ENCODE measurements around the gene METTL8. TPM values are rescaled to one million over a fixed set of nuclear protein-coding genes. Genes with fewer than 3 reads are reported as not detected.

The METTL8 gene
- total and polyA plus RNA-seq, 4 experiments from 2014 or later: 11.2 to 22.1 (median 18.4) TPM

GRCh38 chr2:171307560-171307959 lies 126.2 kb downstream of the METTL8 start:
- intact Hi-C loops (cut with micrococcal nuclease): no loop called here
- CTCF ChIA-PET (ENCODE audit: partially characterized antibody): interaction anchor here (0.6 kb wide), 1 partner anchor 18 kb away, joined by 3 read pairs; no protein-coding TSS in a partner anchor
- POLR2A ChIA-PET (ENCODE audit: partially characterized antibody): no interaction called here

GRCh38 chr2:171297956-171298355 lies 135.8 kb downstream of the METTL8 start:
- no peaks in the 10 kb centered on the region for H3K27me3 ChIP-seq (ENCODE audit: insufficient read depth, low read length)
- Mint-ChIP-seq H3K4me3 (no peak overlapping the region), H3K27me3 (no peaks in the 10 kb centered on the region), H3K27ac (no peak overlapping the region), H3K4me1 (no peaks in the 10 kb centered on the region), H3K9me3 (peaks cover 0 to 4% (median 0%) of the 10 kb centered on the region in 8 donors), H3K36me3 (no peaks in the 10 kb centered on the region)
- H3K4me3 ChIP-seq (ENCODE audit: low read length in 2 of 2): no peak overlapping the region
- H3K9me3 ChIP-seq (ENCODE audit: control insufficient read depth in 1 of 2, low read length in 2 of 2): no peaks in the 10 kb centered on the region
- H3K4me1 ChIP-seq (ENCODE audit: insufficient read depth, low read length): no peaks in the 10 kb centered on the region
- H3K36me3 ChIP-seq (ENCODE audit: insufficient read depth, low read length): no peaks in the 10 kb centered on the region
- no peak for DNase-seq
- H3K27ac ChIP-seq (ENCODE audit: low read depth, low read length): no peak overlapping the region
- CTCF ChIA-PET (ENCODE audit: partially characterized antibody): no interaction called here
- POLR2A ChIA-PET (ENCODE audit: partially characterized antibody): no interaction called here
- intact Hi-C loops (cut with micrococcal nuclease): no loop called here

More at GRCh38 chr2:171307560-171307959, 126.2 kb downstream of the METTL8 start:
- no peak overlapping the region for H3K4me3 Mint-ChIP-seq
- H3K27me3 Mint-ChIP-seq: no peaks in the 10 kb centered on the region
- H3K27ac Mint-ChIP-seq: no peak overlapping the region
- H3K4me1 Mint-ChIP-seq: no peaks in the 10 kb centered on the region
- Histone ChIP-seq H3K9me3 (ENCODE audit: control insufficient read depth in 1 of 2, low read length in 2 of 2) (no peaks in the 10 kb centered on the region), H3K4me1 (ENCODE audit: insufficient read depth, low read length) (no peaks in the 10 kb centered on the region), H3K27ac (ENCODE audit: low read depth, low read length) (no peak overlapping the region), H3K36me3 (ENCODE audit: insufficient read depth, low read length) (no peaks in the 10 kb centered on the region), H3K4me3 (ENCODE audit: low read length in 2 of 2) (no peak overlapping the region), H3K27me3 (ENCODE audit: insufficient read depth, low read length) (no peaks in the 10 kb centered on the region)
- DNase-seq: no peak
- H3K36me3 Mint-ChIP-seq: peaks cover 15 to 16% of the 10 kb centered on the region in 2 donors
- peaks cover 2 to 15% (median 13%) of the 10 kb centered on the region in 8 donors for H3K9me3 Mint-ChIP-seq

- Histone ChIP-seq H3K4me1 (ENCODE audit: insufficient read depth, low read length) (no peaks in the 10 kb centered on the region), H3K27ac (ENCODE audit: low read depth, low read length) (no peak overlapping the region), H3K4me3 (ENCODE audit: low read length in 2 of 2) (no peak overlapping the region), H3K36me3 (ENCODE audit: insufficient read depth, low read length) (no peaks in the 10 kb centered on the region), H3K27me3 (ENCODE audit: insufficient read depth, low read length) (no peaks in the 10 kb centered on the region), H3K9me3 (ENCODE audit: control insufficient read depth in 1 of 2, low read length in 2 of 2) (no peaks in the 10 kb centered on the region)
- no peak for DNase-seq
- ChIA-PET POLR2A (ENCODE audit: partially characterized antibody) (no interaction called here), CTCF (ENCODE audit: partially characterized antibody) (no interaction called here)
- Mint-ChIP-seq H3K36me3 (no peaks in the 10 kb centered on the region), H3K4me3 (peak overlapping the region in 1 of 8 donors; percentile 57), H3K9me3 (peaks cover 0 to 4% (median 0%) of the 10 kb centered on the region in 8 donors), H3K4me1 (no peaks in the 10 kb centered on the region), H3K27ac (peak overlapping the region in 1 of 7 donors; percentile 37), H3K27me3 (no peaks in the 10 kb centered on the region)
- intact Hi-C loops (cut with micrococcal nuclease): no loop called here
Measured at GRCh38 chr2:171294608-171295007, 139.2 kb downstream of the METTL8 start.

GRCh38 chr2:171293661-171294060 lies 140.1 kb downstream of the METTL8 start:
- no peak for DNase-seq
- Histone ChIP-seq H3K4me3 (ENCODE audit: low read length in 2 of 2) (no peak overlapping the region), H3K27ac (ENCODE audit: low read depth, low read length) (no peak overlapping the region), H3K36me3 (ENCODE audit: insufficient read depth, low read length) (no peaks in the 10 kb centered on the region), H3K27me3 (ENCODE audit: insufficient read depth, low read length) (no peaks in the 10 kb centered on the region), H3K4me1 (ENCODE audit: insufficient read depth, low read length) (no peaks in the 10 kb centered on the region), H3K9me3 (ENCODE audit: control insufficient read depth in 1 of 2, low read length in 2 of 2) (no peaks in the 10 kb centered on the region)
- Mint-ChIP-seq H3K27ac (peak overlapping the region in 1 of 7 donors; percentile 47), H3K4me3 (no peak overlapping the region), H3K9me3 (peaks cover 0 to 4% (median 0%) of the 10 kb centered on the region in 8 donors), H3K4me1 (no peaks in the 10 kb centered on the region), H3K27me3 (no peaks in the 10 kb centered on the region), H3K36me3 (no peaks in the 10 kb centered on the region)
- ChIA-PET CTCF (ENCODE audit: partially characterized antibody) (no interaction called here), POLR2A (ENCODE audit: partially characterized antibody) (no interaction called here)
- intact Hi-C loops (cut with micrococcal nuclease): no loop called here

GRCh38 chr2:171289991-171290390 lies 143.8 kb downstream of the METTL8 start:
- intact Hi-C loops (cut with micrococcal nuclease): no loop called here
- Histone ChIP-seq H3K27ac (ENCODE audit: low read depth, low read length) (no peak overlapping the region), H3K4me3 (ENCODE audit: low read length in 2 of 2) (no peak overlapping the region), H3K4me1 (ENCODE audit: insufficient read depth, low read length) (no peaks in the 10 kb centered on the region), H3K36me3 (ENCODE audit: insufficient read depth, low read length) (no peaks in the 10 kb centered on the region), H3K27me3 (ENCODE audit: insufficient read depth, low read length) (no peaks in the 10 kb centered on the region), H3K9me3 (ENCODE audit: control insufficient read depth in 1 of 2, low read length in 2 of 2) (no peaks in the 10 kb centered on the region)
- ChIA-PET POLR2A (ENCODE audit: partially characterized antibody) (no interaction called here), CTCF (ENCODE audit: partially characterized antibody) (no interaction called here)
- H3K4me3 Mint-ChIP-seq: no peak overlapping the region
- no peaks in the 10 kb centered on the region for H3K4me1 Mint-ChIP-seq
- H3K27ac Mint-ChIP-seq: peak overlapping the region in 1 of 7 donors; percentile 73
- DNase-seq: no peak
- H3K27me3 Mint-ChIP-seq: no peaks in the 10 kb centered on the region
- H3K9me3 Mint-ChIP-seq: peaks cover 0 to 3% (median 0%) of the 10 kb centered on the region in 8 donors
- no peaks in the 10 kb centered on the region for H3K36me3 Mint-ChIP-seq

- DNase-seq: no peak
- H3K36me3 Mint-ChIP-seq: no peaks in the 10 kb centered on the region
- Histone ChIP-seq H3K9me3 (ENCODE audit: control insufficient read depth in 1 of 2, low read length in 2 of 2) (no peaks in the 10 kb centered on the region), H3K4me3 (ENCODE audit: low read length in 2 of 2) (no peak overlapping the region), H3K27me3 (ENCODE audit: insufficient read depth, low read length) (no peaks in the 10 kb centered on the region), H3K36me3 (ENCODE audit: insufficient read depth, low read length) (no peaks in the 10 kb centered on the region), H3K4me1 (ENCODE audit: insufficient read depth, low read length) (no peaks in the 10 kb centered on the region), H3K27ac (ENCODE audit: low read depth, low read length) (no peak overlapping the region)
- H3K4me3 Mint-ChIP-seq: no peak overlapping the region
- H3K9me3 Mint-ChIP-seq: no peaks in the 10 kb centered on the region
- intact Hi-C loops (cut with micrococcal nuclease): no loop called here
- H3K27me3 Mint-ChIP-seq: no peaks in the 10 kb centered on the region
- POLR2A ChIA-PET (ENCODE audit: partially characterized antibody): no interaction called here
- CTCF ChIA-PET (ENCODE audit: partially characterized antibody): no interaction called here
- no peak overlapping the region for H3K27ac Mint-ChIP-seq
- no peaks in the 10 kb centered on the region for H3K4me1 Mint-ChIP-seq
Measured at GRCh38 chr2:171289316-171289715, 144.5 kb downstream of the METTL8 start.

GRCh38 chr2:171287611-171288010 lies 146.2 kb downstream of the METTL8 start:
- no peak overlapping the region for H3K4me3 ChIP-seq (ENCODE audit: low read length in 2 of 2)
- intact Hi-C loops (cut with micrococcal nuclease): no loop called here
- Mint-ChIP-seq H3K9me3 (no peaks in the 10 kb centered on the region), H3K27ac (no peak overlapping the region), H3K4me3 (no peak overlapping the region), H3K36me3 (no peaks in the 10 kb centered on the region), H3K4me1 (no peaks in the 10 kb centered on the region), H3K27me3 (peaks cover 0 to 1% of the 10 kb centered on the region in 2 donors)
- CTCF ChIA-PET (ENCODE audit: partially characterized antibody): no interaction called here
- H3K27ac ChIP-seq (ENCODE audit: low read depth, low read length): no peak overlapping the region
- no peaks in the 10 kb centered on the region for H3K9me3 ChIP-seq (ENCODE audit: control insufficient read depth in 1 of 2, low read length in 2 of 2)
- DNase-seq: no peak
- H3K27me3 ChIP-seq (ENCODE audit: insufficient read depth, low read length): no peaks in the 10 kb centered on the region
- no peaks in the 10 kb centered on the region for H3K4me1 ChIP-seq (ENCODE audit: insufficient read depth, low read length)
- H3K36me3 ChIP-seq (ENCODE audit: insufficient read depth, low read length): no peaks in the 10 kb centered on the region
- POLR2A ChIA-PET (ENCODE audit: partially characterized antibody): no interaction called here

GRCh38 chr2:171287036-171287571 lies 146.7 kb downstream of the METTL8 start:
- Histone ChIP-seq H3K27ac (ENCODE audit: low read depth, low read length) (no peak overlapping the region), H3K9me3 (ENCODE audit: control insufficient read depth in 1 of 2, low read length in 2 of 2) (no peaks in the 10 kb centered on the region), H3K4me3 (ENCODE audit: low read length in 2 of 2) (no peak overlapping the region), H3K4me1 (ENCODE audit: insufficient read depth, low read length) (no peaks in the 10 kb centered on the region), H3K36me3 (ENCODE audit: insufficient read depth, low read length) (no peaks in the 10 kb centered on the region), H3K27me3 (ENCODE audit: insufficient read depth, low read length) (no peaks in the 10 kb centered on the region)
- CTCF ChIA-PET (ENCODE audit: partially characterized antibody): no interaction called here
- Mint-ChIP-seq H3K4me1 (no peaks in the 10 kb centered on the region), H3K4me3 (no peak overlapping the region), H3K9me3 (no peaks in the 10 kb centered on the region), H3K36me3 (no peaks in the 10 kb centered on the region), H3K27me3 (peaks cover 0 to 1% of the 10 kb centered on the region in 2 donors), H3K27ac (no peak overlapping the region)
- no peak for DNase-seq
- POLR2A ChIA-PET (ENCODE audit: partially characterized antibody): interaction anchor here (1.0 kb wide), 1 partner anchor 16 kb away, joined by 3 read pairs; no protein-coding TSS in a partner anchor
- intact Hi-C loops (cut with micrococcal nuclease): no loop called here
